Upper lobe of left lung (tissue), 6 donors: ENCODE results near the gene CHURC1. TPM values are rescaled to one million over a fixed set of nuclear protein-coding genes. Genes with fewer than 3 reads are reported as not detected.

Experiments used
- ATAC-seq, 2 donors: fragments of 200-7000 bp; cut with Tn5 transposase; one replicate each; pipeline ENCODE4 v1.9.1; 2022; ENCODE audit warnings: mild to moderate bottlenecking in 2 of 2, moderate library complexity in 2 of 2; ENCODE audit not compliant: low FRiP score in 2 of 2
- DNase-seq, 2 donors: peaks; one replicate each; pipeline ENCODE4 v3.0.0-alpha.2; 2019 to 2020
- H3K27ac ChIP-seq, 4 donors: fragments of 200-600 bp; sonication (generic); one replicate each; pipeline ENCODE4 v1.5.1; 2016 to 2019
- H3K27me3 ChIP-seq, 4 donors: fragments of 200-600 bp; sonication (generic); one replicate each; pipeline ENCODE4 v1.5.1; 2017 to 2019
- H3K36me3 ChIP-seq, 4 donors: fragments of 200-600 bp; sonication (generic); one replicate each; pipeline ENCODE4 v1.5.1; 2016 to 2019
- H3K4me1 ChIP-seq, 4 donors: fragments of 200-600 bp; sonication (generic); one replicate each; pipeline ENCODE4 v1.5.1; 2018 to 2019
- H3K4me3 ChIP-seq, 4 donors: fragments of 200-600 bp; sonication (generic); one replicate each; pipeline ENCODE4 v1.5.1; 2017 to 2019; ENCODE audit warnings: mild to moderate bottlenecking in 2 of 4, moderate library complexity in 1 of 4
- H3K9me3 ChIP-seq, 4 donors: fragments of 200-600 bp; sonication (generic); one replicate each; pipeline ENCODE4 v1.5.1; 2018 to 2019
- CTCF ChIP-seq, 6 experiments: fragments of 450-650 bp in 4 of 6; fragments of 200-600 bp in 2 of 6; sonication (generic) in 2 of 6; IDR thresholded peaks; one replicate each; pipeline ENCODE4 v1.5.1; 2016 to 2019; ENCODE audit warnings: antibody characterized with exemption in 6 of 6
- EP300 ChIP-seq, 4 donors: sonication (generic); formaldehyde crosslinking; IDR thresholded peaks; one replicate each; pipeline ENCODE4 v1.5.1; 2017; ENCODE audit warnings: antibody characterized with exemption in 4 of 4, control low read depth in 2 of 4
- POLR2A ChIP-seq, 4 donors: fragments of 450-650 bp; IDR thresholded peaks; one replicate each; pipeline ENCODE4 v1.5.1; 2016 to 2017; ENCODE audit warnings: antibody characterized with exemption in 4 of 4, mild to moderate bottlenecking in 2 of 4
- POLR2AphosphoS5 ChIP-seq, 2 donors: sonication (generic); formaldehyde crosslinking; IDR thresholded peaks; one replicate each; pipeline ENCODE4 v1.5.1; 2017; ENCODE audit warnings: antibody characterized with exemption in 2 of 2
- WGBS, 2 donors: methylation state at CpG; one replicate each; pipeline ENCODE4 v1.1.5; 2017 to 2018; 5-methylcytosine and 5-hydroxymethylcytosine counted together
- total RNA-seq, 6 donors: library from RNA; depleted of rRNA in 4 of 6; stranded (reverse); fragments of >200 nt in 4 of 6; gene quantifications; one replicate each; pipeline versions ENCODE4 v1.1.0 to v1.2.1, GENCODE V29; 2016 to 2021
- donor health status: DM: no; HTN: no; CAD: no; lungs with moderate emphysema.
- donor health status: DM: no; HTN: yes; CAD: no; lungs with severe emphysema.

The CHURC1 gene
- total RNA-seq, 6 donors from 2014 or later = 18.3 to 99.6 (median 49.2) TPM

- Histone ChIP-seq H3K4me3 (no peak overlapping the region), H3K9me3 (no peaks in the 10 kb centered on the region), H3K27me3 (no peaks in the 10 kb centered on the region), H3K4me1 (peaks cover 0 to 4% (median 2%) of the 10 kb centered on the region in 4 donors), H3K27ac (no peak overlapping the region), H3K36me3 (peaks cover 0 to 37% (median 21%) of the 10 kb centered on the region in 4 donors)
- DNase-seq = no peak
- ATAC-seq = no peak
- whole genome bisulfite sequencing, 2 donors = 76 to 93% methylated on average over 2 of the region's 2 CpGs
- no peak for TF ChIP-seq EP300 (IDR thresholded peaks at IDR 0.05)
- TF ChIP-seq POLR2A (IDR thresholded peaks at IDR 0.05) = no peak
- TF ChIP-seq CTCF (IDR thresholded peaks at IDR 0.05) = no peak
- no peak for TF ChIP-seq POLR2AphosphoS5 (IDR thresholded peaks at IDR 0.05)
These were observed 29.8 kb downstream of the CHURC1 start for GRCh38 chr14:64944041-64944440.

GRCh38 chr14:64944861-64945260, 30.6 kb downstream of the CHURC1 start:
- no peaks in the 10 kb centered on the region for H3K27me3 ChIP-seq
- TF ChIP-seq POLR2A (IDR thresholded peaks at IDR 0.05) = no peak
- no peak for TF ChIP-seq EP300 (IDR thresholded peaks at IDR 0.05)
- no peak for TF ChIP-seq CTCF (IDR thresholded peaks at IDR 0.05)
- TF ChIP-seq POLR2AphosphoS5 (IDR thresholded peaks at IDR 0.05) = no peak
- no peaks in the 10 kb centered on the region for H3K9me3 ChIP-seq
- no peak overlapping the region for H3K27ac ChIP-seq
- DNase-seq (no peak), ATAC-seq (no peak)
- H3K4me1 ChIP-seq = peaks cover 0 to 4% (median 2%) of the 10 kb centered on the region in 4 donors
- H3K36me3 ChIP-seq = peaks cover 0 to 33% (median 16%) of the 10 kb centered on the region in 4 donors
- no peak overlapping the region for H3K4me3 ChIP-seq
- WGBS, 2 donors = 98 to 99% methylated on average over 4 of the region's 4 CpGs

GRCh38 chr14:64945431-64946178, 31.4 kb downstream of the CHURC1 start:
- Histone ChIP-seq H3K4me1 (peaks cover 0 to 4% (median 2%) of the 10 kb centered on the region in 4 donors), H3K9me3 (no peaks in the 10 kb centered on the region), H3K27ac (no peak overlapping the region), H3K27me3 (no peaks in the 10 kb centered on the region), H3K36me3 (peaks cover 0 to 32% (median 18%) of the 10 kb centered on the region in 4 donors), H3K4me3 (no peak overlapping the region)
- no peak for ATAC-seq
- no peak for TF ChIP-seq POLR2AphosphoS5 (IDR thresholded peaks at IDR 0.05)
- TF ChIP-seq EP300 (IDR thresholded peaks at IDR 0.05) = no peak
- no peak for TF ChIP-seq POLR2A (IDR thresholded peaks at IDR 0.05)
- TF ChIP-seq CTCF (IDR thresholded peaks at IDR 0.05) = no peak
- 96 to 98% methylated on average over 12 of the region's 12 CpGs for WGBS, 2 donors
- no peak for DNase-seq

- no peak for DNase-seq
- Histone ChIP-seq H3K27me3 (no peaks in the 10 kb centered on the region), H3K4me3 (no peak overlapping the region), H3K4me1 (peaks cover 0 to 4% (median 2%) of the 10 kb centered on the region in 4 donors), H3K27ac (no peak overlapping the region), H3K36me3 (peaks cover 0 to 29% (median 16%) of the 10 kb centered on the region in 4 donors), H3K9me3 (no peaks in the 10 kb centered on the region)
- 70 to 85% methylated on average over 6 of the region's 6 CpGs for WGBS, 2 donors
- no peak for ATAC-seq
- TF ChIP-seq POLR2A (IDR thresholded peaks at IDR 0.05) (no peak), EP300 (IDR thresholded peaks at IDR 0.05) (no peak), POLR2AphosphoS5 (IDR thresholded peaks at IDR 0.05) (no peak), CTCF (IDR thresholded peaks at IDR 0.05) (no peak)
These were observed 32.2 kb downstream of the CHURC1 start for GRCh38 chr14:64946310-64947045.
